Activated CD4-positive, alpha-beta T cell treated with anti-CD3 and anti-CD28 coated beads, Interleukin-10, Interleukin-2, amounts not matched to agents 100 ng/mL and 50 ng/mL, durations not matched to agents 16 hours and 8 hours (primary cell): Measurements from ENCODE around the gene GXYLT1.
"Not testable (repeated sequence)": the region's sequence is repeated elsewhere in the genome, so short reads cannot be mapped to it uniquely, and the experiment has no call there.

ENCODE experiments used
- DNase-seq: peaks from one replicate; pipeline ENCODE4 v3.0.0-alpha.2; 2020

The GXYLT1 gene

DNA sequence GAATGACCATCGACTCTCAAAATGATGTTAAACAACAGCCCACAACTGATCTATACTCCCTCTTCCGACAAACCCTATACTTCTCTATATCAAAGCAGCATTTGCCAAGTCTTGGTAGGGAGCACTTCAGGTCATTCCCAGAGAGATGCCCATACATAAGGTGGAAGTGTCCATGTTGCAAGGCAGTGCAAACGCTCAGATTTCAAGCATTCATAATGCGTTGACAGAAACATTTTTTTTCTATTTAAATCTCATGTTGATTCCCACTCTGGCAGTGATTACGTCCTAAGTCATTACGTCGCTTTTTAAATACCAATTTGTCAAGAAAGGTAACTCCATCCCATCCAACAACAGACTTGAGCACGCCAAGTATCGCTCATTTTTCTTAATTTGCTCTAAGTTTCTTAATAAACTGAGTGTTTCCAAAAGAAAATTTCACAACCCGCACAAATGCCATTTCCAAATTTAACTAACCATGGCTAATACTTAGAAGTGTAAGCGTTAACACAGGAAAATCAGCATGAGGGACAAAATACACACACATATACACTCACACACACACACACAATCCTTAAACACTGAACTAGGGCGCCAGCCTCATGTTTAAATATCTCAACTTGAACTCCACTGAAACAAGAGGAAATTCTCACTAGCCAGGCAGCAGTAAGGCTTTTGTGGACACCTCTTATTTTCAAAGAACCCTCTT is 1.1 kb downstream of the GXYLT1 start:
- no peak for DNase-seq

DNA sequence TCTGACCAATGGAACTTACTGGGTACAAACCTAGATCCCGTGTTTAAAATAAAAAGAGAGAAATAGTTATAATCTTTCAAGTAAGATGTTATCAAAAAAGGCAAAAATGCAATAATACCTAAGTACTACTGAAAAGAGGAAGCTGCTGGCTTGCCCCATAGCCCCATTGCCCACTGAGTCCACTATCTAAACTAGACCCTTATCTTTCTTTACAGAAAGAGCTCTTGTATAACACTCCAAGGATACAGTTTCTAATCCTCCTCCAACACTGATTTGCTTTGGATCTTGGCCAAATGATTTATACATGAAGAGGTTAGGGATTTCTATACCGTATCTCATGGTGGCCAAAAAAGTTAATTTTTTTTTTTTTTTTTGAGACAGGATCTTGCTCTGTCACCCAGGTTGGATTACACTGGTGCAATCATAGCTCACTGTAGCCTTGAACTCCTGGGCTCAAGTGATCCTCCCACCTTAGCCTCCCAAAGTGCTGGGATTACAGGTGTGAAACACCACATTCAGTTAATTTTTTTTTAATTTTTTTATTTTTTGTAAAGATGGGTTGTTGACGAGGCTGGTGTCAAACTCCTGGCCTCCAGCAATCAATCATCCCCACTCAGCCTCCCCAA is 2.6 kb downstream of the GXYLT1 start:
- DNase-seq, result no peak

GRCh38 chr12:42140901-42141300 is 3.8 kb downstream of the GXYLT1 start:
- no peak for DNase-seq

DNA sequence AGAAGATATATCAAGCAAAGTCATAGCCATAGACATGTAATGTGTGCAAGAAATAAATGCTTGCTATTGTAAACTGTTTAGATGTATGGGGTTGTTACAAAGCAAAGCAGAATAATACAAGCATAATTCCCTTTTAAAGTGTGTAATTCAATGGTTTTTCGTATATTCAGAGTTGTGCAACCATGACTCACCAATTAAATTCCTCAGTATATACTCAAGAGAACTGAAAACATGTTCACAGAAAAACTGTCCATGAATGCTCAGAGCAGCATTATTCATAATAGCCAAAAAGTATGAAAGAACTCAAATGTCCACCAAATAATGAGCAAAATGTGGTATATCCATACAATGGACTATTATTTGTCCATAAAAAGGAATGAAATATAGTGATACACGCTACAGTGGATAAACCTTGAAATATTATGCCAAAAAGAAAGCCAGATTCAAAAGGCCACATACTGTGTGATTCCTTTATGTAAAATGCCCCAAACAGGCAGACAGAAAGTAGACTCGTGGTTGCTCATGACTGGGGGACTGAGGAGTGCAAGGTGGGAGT is 9.3 kb downstream of the GXYLT1 start:
- DNase-seq, result no peak

- DNase-seq, result no peak
Measured at GRCh38 chr12:42130672-42131402, 13.8 kb downstream of the GXYLT1 start.

DNA sequence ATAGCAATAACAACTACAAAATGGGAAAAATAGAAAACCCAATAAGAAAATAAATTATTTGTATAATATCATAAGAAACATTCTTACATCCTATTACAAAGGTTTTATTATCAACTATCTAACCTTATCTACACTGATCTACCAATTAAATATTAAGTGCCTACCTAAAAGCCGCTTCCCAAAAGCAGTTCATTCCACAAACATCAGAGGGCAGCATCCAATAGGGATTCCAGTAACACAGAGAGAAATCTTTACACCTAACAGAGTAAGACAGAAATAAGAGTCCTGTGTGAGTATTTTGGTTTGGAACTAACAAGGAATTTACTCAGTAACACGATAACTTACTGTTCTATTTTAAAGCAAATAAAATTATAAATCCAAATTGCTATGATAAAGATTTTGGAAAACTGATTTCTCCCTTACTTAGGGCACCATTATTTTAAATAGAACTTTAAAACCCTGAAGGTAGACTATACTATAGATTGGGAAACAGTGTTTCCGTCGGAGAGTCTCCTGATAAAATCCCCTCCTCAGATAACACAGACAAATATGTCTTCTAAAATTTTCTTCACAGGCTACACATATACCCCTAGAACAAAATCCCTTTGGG is 15.0 kb downstream of the GXYLT1 start:
- DNase-seq, result peak; percentile 24

DNA sequence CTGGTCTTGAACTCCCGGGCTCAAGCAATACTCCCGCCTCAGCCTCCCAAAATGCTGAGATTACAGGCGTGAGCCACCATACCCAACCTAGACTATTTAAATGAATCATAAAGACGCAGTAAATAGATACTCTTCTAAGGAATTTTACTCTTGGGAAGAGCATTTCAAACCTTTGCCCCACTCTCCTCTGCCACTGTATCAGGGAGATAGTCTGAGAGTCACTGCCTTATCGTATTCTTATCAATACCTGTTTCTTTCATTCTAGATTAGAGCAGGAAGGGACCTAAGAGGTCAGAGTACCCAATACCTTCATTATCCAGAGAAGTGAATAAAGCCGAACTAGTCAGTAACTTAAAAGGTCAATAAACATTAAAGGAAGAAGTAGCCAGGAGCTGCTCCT is 15.8 kb downstream of the GXYLT1 start:
- DNase-seq, result no peak

GRCh38 chr12:42128327-42128726 is 16.3 kb downstream of the GXYLT1 start:
- no peak for DNase-seq

DNA sequence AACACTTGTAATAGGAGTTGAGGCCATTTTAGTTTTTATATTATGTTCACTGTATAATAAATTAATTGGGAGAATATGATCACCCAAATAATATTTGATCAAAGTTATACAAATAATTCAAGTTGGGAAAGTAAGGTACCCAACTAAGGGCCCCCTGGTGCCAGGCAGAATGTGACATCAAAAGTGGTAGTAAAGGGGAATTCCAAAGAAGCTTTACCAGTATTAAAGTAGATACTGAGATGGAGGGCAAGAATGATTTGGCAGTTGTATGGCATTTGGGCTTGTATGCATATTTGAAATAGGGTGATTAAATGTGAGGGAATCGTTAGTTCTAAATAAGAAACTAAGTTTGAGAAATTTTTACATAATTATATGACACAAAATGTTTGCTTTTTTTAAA is 17.7 kb downstream of the GXYLT1 start:
- DNase-seq, result peak; percentile 25

DNA sequence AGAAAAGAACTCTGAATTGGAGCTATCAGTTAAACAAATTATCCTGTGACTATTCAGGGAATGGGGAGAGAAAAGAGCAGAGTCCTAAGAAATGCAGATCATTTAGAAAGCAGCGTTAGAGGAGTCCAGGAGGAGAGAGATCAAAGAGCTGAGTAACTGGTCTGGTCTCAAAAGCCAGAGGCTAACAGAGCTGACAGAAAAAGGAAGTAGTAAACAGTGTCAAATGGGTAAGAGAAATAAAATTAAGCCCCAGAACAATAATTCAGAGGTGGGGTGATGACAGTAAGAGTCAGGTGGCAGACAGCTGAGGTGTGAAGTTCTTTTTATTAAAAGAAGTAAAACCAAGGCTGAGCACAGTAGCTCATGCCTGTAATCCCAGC is 19.3 kb downstream of the GXYLT1 start:
- DNase-seq, result no peak

DNA sequence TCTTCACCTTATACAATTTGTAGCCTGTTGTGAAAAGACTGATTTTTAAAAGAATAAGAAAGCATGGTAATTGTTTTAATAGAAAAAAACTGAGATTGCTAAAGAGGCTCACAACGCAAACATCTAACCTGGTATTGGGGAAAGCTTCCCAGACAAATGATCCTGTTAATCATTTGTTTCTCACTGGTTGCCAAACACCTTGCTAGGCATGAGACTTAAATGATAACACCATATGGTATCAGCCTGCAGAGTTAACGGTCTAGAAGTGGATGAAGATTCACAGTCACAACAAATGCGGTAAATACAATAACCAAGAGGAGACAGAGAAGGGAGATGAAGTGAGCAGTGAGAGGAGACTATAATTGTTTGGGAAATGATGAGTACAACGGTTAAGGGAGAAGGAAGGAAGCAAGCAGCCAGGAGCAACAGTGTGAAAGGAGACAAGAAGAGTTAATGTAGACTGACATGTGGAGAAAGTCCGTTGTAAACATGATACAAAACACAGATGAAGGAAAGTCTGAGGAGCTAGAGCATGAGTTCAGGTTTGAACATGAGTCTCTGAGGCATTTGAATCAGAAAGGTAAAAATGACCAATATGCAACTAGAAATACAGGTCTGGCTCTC is 19.8 kb downstream of the GXYLT1 start:
- DNase-seq, result no peak

DNA sequence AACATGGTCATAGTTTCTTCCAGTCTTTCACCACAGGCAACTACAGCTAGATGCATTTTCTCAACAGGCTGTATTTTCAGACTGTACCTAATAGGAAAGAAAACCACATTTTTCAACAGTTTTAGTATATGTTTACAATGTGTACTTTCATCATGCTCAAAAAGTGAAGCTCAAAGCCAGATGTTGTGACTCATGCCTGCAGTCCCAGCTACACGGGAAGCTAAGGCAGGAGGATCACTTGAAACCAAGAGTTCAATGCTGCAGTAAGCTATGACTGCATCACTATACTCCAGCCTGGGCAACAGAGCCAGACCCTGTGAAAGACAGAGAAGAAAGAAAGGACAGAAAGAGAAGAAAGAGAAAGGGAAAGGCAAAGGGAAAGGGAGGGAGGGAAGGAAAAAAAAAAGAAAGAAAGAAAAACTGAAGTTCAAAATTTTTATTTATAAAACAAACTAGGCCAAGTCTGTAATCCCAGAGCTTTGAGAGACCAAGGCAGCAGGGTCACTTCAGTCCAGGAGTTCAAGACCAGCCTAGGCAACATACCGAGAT is 25.5 kb downstream of the GXYLT1 start:
- peak; percentile 57 for DNase-seq

DNA sequence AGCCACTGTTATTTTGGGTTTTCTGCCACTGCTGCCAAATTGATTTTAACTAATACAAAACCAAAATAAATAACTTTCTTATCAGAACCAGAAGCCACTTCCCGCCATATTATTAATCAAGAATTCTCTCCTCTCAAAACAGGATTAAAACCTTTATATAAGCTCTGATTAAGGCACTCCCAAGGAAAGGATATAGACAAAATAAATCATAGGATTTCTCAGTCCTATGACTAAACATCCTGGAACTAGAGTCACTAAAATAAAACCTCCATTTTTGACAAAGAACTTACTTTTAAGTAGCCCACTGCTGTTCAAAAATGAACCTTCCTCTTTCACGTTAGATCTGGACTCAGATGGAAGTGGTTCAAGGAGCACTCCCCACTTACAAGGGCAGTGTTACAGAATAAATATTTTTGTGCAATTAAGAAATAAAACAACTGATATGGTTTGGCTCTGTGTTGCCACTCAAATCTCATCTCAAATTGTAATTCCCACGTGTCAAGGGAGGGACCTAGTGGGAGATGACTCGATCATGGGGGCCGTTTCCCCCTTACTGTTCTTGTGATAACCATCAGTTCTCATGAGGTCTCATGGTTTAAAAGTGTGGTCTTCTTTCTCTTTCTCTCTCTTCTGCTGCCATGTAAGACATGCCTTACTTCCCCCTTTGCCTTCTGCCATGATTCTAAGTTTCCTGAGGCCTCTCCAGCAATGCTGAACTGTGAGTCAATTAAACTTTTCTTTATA is 26.4 kb downstream of the GXYLT1 start:
- no peak for DNase-seq

GRCh38 chr12:42109031-42109430 is 35.6 kb downstream of the GXYLT1 start:
- DNase-seq, result no peak

DNA sequence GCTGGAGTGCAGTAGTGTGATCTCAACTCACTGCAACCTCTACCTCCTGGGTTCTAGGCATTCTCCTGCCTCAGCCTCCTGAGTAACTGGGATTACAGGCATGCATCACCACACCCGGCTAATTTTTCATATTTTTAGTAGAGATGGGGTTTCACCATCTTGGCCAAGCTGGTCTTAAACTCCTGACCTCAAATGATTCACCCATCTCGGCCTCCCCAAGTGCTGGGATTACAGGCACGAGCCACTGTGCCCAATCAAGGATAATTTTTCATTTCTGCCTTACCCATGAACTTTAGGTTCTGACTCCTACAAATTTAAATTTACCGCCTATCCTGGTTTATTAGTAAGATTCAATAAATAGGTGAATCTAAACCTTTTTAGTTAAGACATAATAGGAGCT is 37.9 kb downstream of the GXYLT1 start:
- not testable (repeated sequence) for DNase-seq

GRCh38 chr12:42104784-42105183 is 39.9 kb downstream of the GXYLT1 start:
- DNase-seq, result no peak

GRCh38 chr12:42104087-42104486 is 40.6 kb downstream of the GXYLT1 start:
- no peak for DNase-seq

DNA sequence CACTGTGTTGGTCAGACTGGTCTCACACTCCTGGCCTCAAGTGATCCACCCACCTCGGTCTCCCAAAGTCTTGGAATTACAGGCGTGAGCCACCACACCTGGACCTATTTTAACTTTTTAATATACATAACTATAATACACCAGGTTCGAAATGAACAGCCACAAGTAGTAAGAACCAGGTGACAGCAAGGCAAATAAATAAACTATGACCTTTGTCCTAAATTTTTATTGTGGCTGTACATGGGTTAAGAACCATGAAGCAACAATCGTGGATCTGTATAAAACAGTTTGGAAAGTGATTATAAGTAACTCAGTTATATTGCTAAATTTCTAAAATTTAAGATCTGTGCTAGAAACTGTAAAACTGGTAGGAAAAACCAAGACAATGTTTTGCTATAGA is 41.5 kb downstream of the GXYLT1 start:
- no peak for DNase-seq

- no peak for DNase-seq
Measured at GRCh38 chr12:42102720-42103119, 42.0 kb downstream of the GXYLT1 start.

DNA sequence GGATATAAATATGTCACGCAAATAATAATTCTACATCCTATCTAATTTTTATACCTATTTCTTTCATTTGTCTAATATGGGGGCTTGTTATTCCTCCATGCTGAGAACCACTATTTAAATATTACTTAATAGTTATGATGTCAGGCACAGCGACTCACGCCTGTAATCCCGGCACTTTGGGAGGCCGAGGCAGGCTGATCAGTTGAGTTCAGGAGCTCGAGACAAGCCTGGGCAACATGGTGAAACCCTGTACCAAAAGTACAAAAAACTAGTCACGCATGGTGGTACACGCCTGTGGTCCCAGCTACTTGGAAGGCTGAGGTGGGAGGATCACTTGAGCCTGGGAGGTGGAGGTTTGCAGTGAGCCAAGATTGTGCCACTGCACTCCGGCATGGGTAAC is 45.2 kb downstream of the GXYLT1 start:
- no peak for DNase-seq

DNA sequence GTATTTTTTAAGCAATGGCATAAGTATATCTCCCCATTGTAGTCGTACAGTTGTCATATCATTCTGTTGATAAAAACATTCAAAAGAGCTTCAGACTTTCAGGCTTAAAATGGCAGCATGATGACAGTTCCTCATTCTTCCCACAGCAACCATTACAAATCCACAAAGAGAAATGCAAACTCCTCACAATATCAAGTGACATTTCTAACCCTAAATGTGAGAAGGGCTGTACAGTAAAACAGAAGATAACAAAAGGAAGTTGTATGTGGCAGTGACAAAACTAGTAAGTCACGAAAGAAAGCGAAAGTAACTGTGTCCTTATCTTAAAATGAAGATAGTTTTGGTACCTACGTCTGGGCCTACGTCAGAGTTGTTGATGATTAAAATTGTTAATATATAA is 46.7 kb downstream of the GXYLT1 start:
- peak; percentile 60 for DNase-seq

- peak; percentile 53 for DNase-seq
Measured at GRCh38 chr12:42094277-42094676, 50.4 kb downstream of the GXYLT1 start.
